HUES6 (cell line): ENCODE data around the gene GYG1.

Experiments used
- H3K27ac ChIP-seq: 2 replicates; pipeline ENCODE4 v1.7.0; 2013; ENCODE audit warnings: low read depth, mild to moderate bottlenecking, low read length, inconsistent platforms
- H3K27me3 ChIP-seq: 2 replicates; pipeline ENCODE4 v1.6.1; 2013; ENCODE audit warnings: low read length; ENCODE audit not compliant: control insufficient read depth, insufficient read depth
- H3K36me3 ChIP-seq: 2 replicates; pipeline ENCODE4 v1.6.1; 2013; ENCODE audit warnings: low read length; ENCODE audit not compliant: control insufficient read depth, insufficient read depth
- H3K4me1 ChIP-seq: 2 replicates; pipeline ENCODE4 v1.6.1; 2013; ENCODE audit warnings: low read length; ENCODE audit not compliant: control insufficient read depth, insufficient read depth
- H3K4me3 ChIP-seq: 2 replicates; pipeline ENCODE4 v1.5.1; 2013; ENCODE audit warnings: low read depth, low read length
- H3K9ac ChIP-seq: one replicate; pipeline ENCODE4 v1.6.1; 2013; ENCODE audit warnings: mild to moderate bottlenecking, low read length
- H3K9me3 ChIP-seq: 2 replicates; pipeline ENCODE4 v1.6.1; 2013; ENCODE audit warnings: low read depth, low read length; ENCODE audit not compliant: control insufficient read depth, insufficient read depth

GYG1 gene

GRCh38 chr3:149019580-149019979, 28.2 kb downstream of the GYG1 start:
- H3K36me3 ChIP-seq, result peaks cover 16% of the 10 kb centered on the region
- H3K27me3 ChIP-seq, result no peaks in the 10 kb centered on the region
- no peak overlapping the region for H3K9ac ChIP-seq
- H3K4me3 ChIP-seq, result no peak overlapping the region
- H3K27ac ChIP-seq, result no peak overlapping the region
- peaks cover 10% of the 10 kb centered on the region for H3K9me3 ChIP-seq
- peaks cover 26% of the 10 kb centered on the region for H3K4me1 ChIP-seq

- Histone ChIP-seq H3K36me3 (peaks cover 23% of the 10 kb centered on the region), H3K4me1 (peaks cover 26% of the 10 kb centered on the region), H3K27ac (no peak overlapping the region), H3K4me3 (no peak overlapping the region), H3K27me3 (no peaks in the 10 kb centered on the region), H3K9ac (no peak overlapping the region), H3K9me3 (peaks cover 17% of the 10 kb centered on the region)
Observed at GRCh38 chr3:149020196-149020838, 29.0 kb downstream of the GYG1 start.

GRCh38 chr3:149020839-149021252, 29.5 kb downstream of the GYG1 start:
- no peaks in the 10 kb centered on the region for H3K27me3 ChIP-seq
- H3K27ac ChIP-seq, result no peak overlapping the region; the same call in 1 of the 2 replicates
- H3K9me3 ChIP-seq, result peaks cover 22% of the 10 kb centered on the region
- peaks cover 28% of the 10 kb centered on the region for H3K36me3 ChIP-seq
- no peak overlapping the region for H3K4me3 ChIP-seq
- H3K4me1 ChIP-seq, result peaks cover 26% of the 10 kb centered on the region
- no peak overlapping the region for H3K9ac ChIP-seq

- peaks cover 25% of the 10 kb centered on the region for H3K9me3 ChIP-seq
- no peaks in the 10 kb centered on the region for H3K27me3 ChIP-seq
- H3K36me3 ChIP-seq, result peaks cover 36% of the 10 kb centered on the region
Observed at GRCh38 chr3:149021830-149022229, 30.5 kb downstream of the GYG1 start.

GRCh38 chr3:149023951-149024350, 32.6 kb downstream of the GYG1 start:
- Histone ChIP-seq H3K27ac (no peak overlapping the region), H3K4me3 (no peak overlapping the region), H3K4me1 (peaks cover 25% of the 10 kb centered on the region), H3K9ac (no peak overlapping the region), H3K9me3 (peaks cover 25% of the 10 kb centered on the region), H3K36me3 (peaks cover 47% of the 10 kb centered on the region), H3K27me3 (no peaks in the 10 kb centered on the region)

More at GRCh38 chr3:149021830-149022229, 30.5 kb downstream of the GYG1 start:
- no peak overlapping the region for H3K4me3 ChIP-seq
- no peak overlapping the region for H3K9ac ChIP-seq
- peaks cover 26% of the 10 kb centered on the region for H3K4me1 ChIP-seq
- H3K27ac ChIP-seq, result no peak overlapping the region

- H3K9ac ChIP-seq, result no peak overlapping the region
- no peaks in the 10 kb centered on the region for H3K4me1 ChIP-seq
- peaks cover 25% of the 10 kb centered on the region for H3K9me3 ChIP-seq
- H3K27ac ChIP-seq, result no peak overlapping the region
- H3K4me3 ChIP-seq, result no peak overlapping the region
- H3K36me3 ChIP-seq, result peaks cover 65% of the 10 kb centered on the region
- H3K27me3 ChIP-seq, result no peaks in the 10 kb centered on the region
Observed at GRCh38 chr3:149026718-149027117, 35.4 kb downstream of the GYG1 start.

- Histone ChIP-seq H3K4me1 (no peaks in the 10 kb centered on the region), H3K4me3 (no peak overlapping the region), H3K27ac (no peak overlapping the region), H3K36me3 (peaks cover 46% of the 10 kb centered on the region), H3K27me3 (no peaks in the 10 kb centered on the region), H3K9ac (no peak overlapping the region), H3K9me3 (peaks cover under 1% of the 10 kb centered on the region; the same call in 1 of the 2 replicates)
Observed at GRCh38 chr3:149031096-149031495, 39.8 kb downstream of the GYG1 start.

- Histone ChIP-seq H3K4me3 (no peak overlapping the region), H3K9me3 (no peaks in the 10 kb centered on the region), H3K36me3 (peaks cover 52% of the 10 kb centered on the region), H3K27ac (no peak overlapping the region), H3K27me3 (no peaks in the 10 kb centered on the region), H3K4me1 (no peaks in the 10 kb centered on the region), H3K9ac (no peak overlapping the region)
Observed at GRCh38 chr3:149037684-149038083, 46.3 kb downstream of the GYG1 start.

GRCh38 chr3:149038322-149038721, 47.0 kb downstream of the GYG1 start:
- no peaks in the 10 kb centered on the region for H3K27me3 ChIP-seq
- peaks cover 52% of the 10 kb centered on the region for H3K36me3 ChIP-seq
- no peaks in the 10 kb centered on the region for H3K9me3 ChIP-seq
- H3K4me3 ChIP-seq, result no peak overlapping the region
- no peak overlapping the region for H3K27ac ChIP-seq
- no peaks in the 10 kb centered on the region for H3K4me1 ChIP-seq
- H3K9ac ChIP-seq, result no peak overlapping the region

GRCh38 chr3:149042789-149043386, 51.5 kb downstream of the GYG1 start:
- H3K27me3 ChIP-seq, result no peaks in the 10 kb centered on the region
- peaks cover 76% of the 10 kb centered on the region for H3K36me3 ChIP-seq
- H3K4me3 ChIP-seq, result no peak overlapping the region
- no peaks in the 10 kb centered on the region for H3K9me3 ChIP-seq
- no peak overlapping the region for H3K9ac ChIP-seq
- no peak overlapping the region for H3K27ac ChIP-seq
- no peaks in the 10 kb centered on the region for H3K4me1 ChIP-seq

- H3K36me3 ChIP-seq, result peaks cover 73% of the 10 kb centered on the region
- no peaks in the 10 kb centered on the region for H3K4me1 ChIP-seq
- no peak overlapping the region for H3K9ac ChIP-seq
- no peaks in the 10 kb centered on the region for H3K27me3 ChIP-seq
- H3K4me3 ChIP-seq, result no peak overlapping the region
- H3K9me3 ChIP-seq, result no peaks in the 10 kb centered on the region
- H3K27ac ChIP-seq, result no peak overlapping the region
Observed at GRCh38 chr3:149044339-149045083, 53.2 kb downstream of the GYG1 start.
